K562 (cell line): ENCODE results near the gene ZNF124. TPM values are rescaled to one million over a fixed set of nuclear protein-coding genes. Genes with fewer than 3 reads are reported as not detected.
A peak's percentile ranks its signal among the peaks of the same experiment; 100 is the strongest.

Source experiments
- COPS2 ChIP-seq: fragments of 450-650 bp; conservative IDR thresholded peaks from 2 replicates; pipeline ENCODE4 v1.6.1; 2016; ENCODE audit warnings: mild to moderate bottlenecking, moderate library complexity
- DDX20 ChIP-seq: fragments of 450-650 bp; IDR thresholded peaks from 2 replicates; pipeline ENCODE4 v1.6.1; 2016; ENCODE audit warnings: missing genetic modification characterization, low read depth, mild to moderate bottlenecking, missing compliant biosample characterization, moderate library complexity
- E2F4 ChIP-seq: sonication (generic); formaldehyde crosslinking; IDR thresholded peaks from 2 replicates; pipeline ENCODE4 v1.8.0; 2022; ENCODE audit warnings: mild to moderate bottlenecking, low read depth, missing genetic modification reagents
- HIVEP1 ChIP-seq: fragments of 250-450 bp; sonication (Bioruptor Pico); IDR thresholded peaks from 2 replicates; pipeline ENCODE4 v1.4.0; 2020; ENCODE audit warnings: mild to moderate bottlenecking
- PHF21A ChIP-seq: fragments of 450-650 bp; IDR thresholded peaks from 2 replicates; pipeline ENCODE4 v1.6.1; 2017; ENCODE audit warnings: low read depth, borderline replicate concordance
- PRMT5 ChIP-seq: sonication (generic); formaldehyde crosslinking; IDR thresholded peaks from 2 replicates; pipeline ENCODE4 v1.5.0; 2020; ENCODE audit warnings: missing genetic modification reagents
- RBFOX2 ChIP-seq: fragments of 200-400 bp; formaldehyde crosslinking; IDR thresholded peaks from 2 replicates; pipeline ENCODE4 v1.6.1; 2017; ENCODE audit warnings: low read depth, mild to moderate bottlenecking, low read length, moderate library complexity
- SNAPC5 ChIP-seq: fragments of 250-450 bp; sonication (Bioruptor Pico); IDR thresholded peaks from 2 replicates; pipeline ENCODE4 v1.8.0; 2021; ENCODE audit warnings: moderate library complexity, mild to moderate bottlenecking, inconsistent platforms
- SRF ChIP-seq, 2 experiments: fragments of 250-450, 450-650 bp in 1 of 2; sonication (Bioruptor Pico) in 1 of 2; sonication (generic) in 1 of 2; formaldehyde crosslinking; IDR thresholded peaks; 2 replicates each; pipeline versions ENCODE4 v1.5.0 to v1.5.1; 2020 to 2022; ENCODE audit warnings: mild to moderate bottlenecking in 1 of 2, missing genetic modification reagents in 1 of 2
- TRIM24 ChIP-seq, 2 experiments: fragments of 450-650 bp; IDR thresholded peaks; 2 replicates each; pipeline ENCODE4 v1.6.1; 2016
- ZNF232 ChIP-seq: sonication (generic); formaldehyde crosslinking; IDR thresholded peaks from 2 replicates; pipeline ENCODE4 v1.8.0; 2022; ENCODE audit warnings: mild to moderate bottlenecking, missing genetic modification reagents
- ZNF609 ChIP-seq: sonication (generic); formaldehyde crosslinking; IDR thresholded peaks from 2 replicates; pipeline ENCODE4 v1.8.1; 2023; ENCODE audit warnings: missing genetic modification reagents, mild to moderate bottlenecking, borderline replicate concordance
- ZNF830 ChIP-seq: fragments of 250-450 bp; sonication (Bioruptor Pico); IDR thresholded peaks from 2 replicates; pipeline ENCODE4 v1.5.0; 2021; ENCODE audit warnings: mild to moderate bottlenecking
- polyA plus RNA-seq, 8 experiments: library from polyadenylated mRNA; depleted of rRNA in 4 of 8; stranded (reverse) in 5 of 8; unstranded in 3 of 8; fragments of >200 nt; fragmentation: Nextera tagmentation in 2 of 8; fragmentation: Illumina TruSeq in 1 of 8; extraction: Ambion mirVana in 2 of 8; extraction: Trizol in 1 of 8; gene quantifications; 2 replicates each; pipeline versions ENCODE4 v1.2.1 to v1.2.3, GENCODE V29; 2011 to 2014; ENCODE audit warnings: inconsistent platforms in 1 of 8, missing spikeins in 1 of 8
- total RNA-seq, 7 experiments: library from RNA; depleted of rRNA in 6 of 7; stranded (reverse); fragments of >200 nt in 6 of 7; fragmentation: Illumina TruSeq in 2 of 7; extraction: Trizol in 2 of 7; gene quantifications; 2 replicates each; pipeline versions ENCODE4 v1.2.1 to v1.2.3, GENCODE V29; 2011 to 2021; ENCODE audit warnings: low replicate concordance in 1 of 7

The ZNF124 gene
- total and polyA plus RNA-seq, 9 of the 15 experiments (the other 6 are each of a cell fraction or from before 2014, with no cell fraction given), result 7.6 to 71.5 (median 20.2) TPM

- TF ChIP-seq ZNF609 (CRISPR knock-in tag) (no peak), E2F4 (CRISPR knock-in tag) (peak; percentile 39; the same call in 1 of the 2 replicates), HIVEP1 (CRISPR knock-in tag) (no peak), RBFOX2 (peak; percentile 96), ZNF830 (CRISPR knock-in tag) (no peak), SNAPC5 (CRISPR knock-in tag) (no peak), SRF (CRISPR knock-in tag; IDR thresholded peaks at IDR 0.05) (peak in 1 of 2 experiments; percentile 37; a peak in 2 of 4 replicates), TRIM24 (IDR thresholded peaks at IDR 0.05) (peak in 1 of 2 experiments; percentile 29; a peak in 1 of 4 replicates), DDX20 (tag) (no peak), PRMT5 (peak; percentile 52; the same call in 1 of the 2 replicates), ZNF232 (CRISPR knock-in tag) (0 out of 2 replicates have a peak, but pooled peaks have one; percentile 50), COPS2 (no peak), PHF21A (no peak)
Measured at GRCh38 chr1:247210376-247211117, 38.7 kb upstream of the ZNF124 start (continued).
